GM19099 (cell line): ENCODE data around the gene MREG.

Experiments used
- POLR2A ChIP-seq: IDR thresholded peaks from 3 replicates; pipeline ENCODE4 v1.6.1; 2011; ENCODE audit warnings: low read depth; ENCODE audit not compliant: insufficient read length; ENCODE audit errors: extremely low read depth

Gene MREG

GRCh38 chr2:216031960-216032689 is 18.8 kb upstream of the MREG start:
- no peak for TF ChIP-seq POLR2A

- TF ChIP-seq POLR2A, result no peak
Observed at GRCh38 chr2:216030216-216030615, 16.9 kb upstream of the MREG start.

DNA sequence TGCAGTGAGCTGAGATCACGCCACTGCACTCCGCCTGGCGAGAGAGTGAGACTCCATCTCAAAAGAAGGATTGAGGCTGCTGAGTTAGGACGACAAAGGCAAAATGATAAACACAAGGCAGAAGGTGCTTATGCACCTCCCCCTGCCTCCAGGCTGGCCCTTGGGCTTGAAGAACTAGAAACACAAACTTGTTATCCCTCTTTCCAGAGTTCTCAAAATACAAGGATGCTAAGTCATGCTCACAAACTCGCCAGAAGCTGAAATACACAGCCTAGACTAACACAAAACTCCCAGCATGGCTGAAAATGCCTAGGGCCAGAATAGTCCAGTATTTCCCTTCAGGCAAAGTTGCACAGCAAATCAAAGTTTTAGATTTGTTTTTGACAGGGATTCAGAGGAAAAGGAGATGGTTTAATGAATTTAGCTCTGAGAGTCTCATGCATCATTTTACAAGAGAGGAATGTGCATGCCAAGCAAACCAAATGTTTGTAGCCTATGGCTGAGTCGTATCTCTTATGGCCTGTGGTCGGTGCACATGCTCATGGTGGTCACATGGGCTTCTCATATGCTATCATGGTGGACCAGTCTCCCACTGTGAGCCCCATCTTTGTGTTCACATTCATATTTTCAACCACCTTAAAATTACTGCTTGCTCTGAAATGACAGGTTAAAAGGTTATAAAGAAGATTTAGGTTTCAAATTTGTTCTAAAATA is 16.2 kb upstream of the MREG start:
- TF ChIP-seq POLR2A, result no peak

DNA sequence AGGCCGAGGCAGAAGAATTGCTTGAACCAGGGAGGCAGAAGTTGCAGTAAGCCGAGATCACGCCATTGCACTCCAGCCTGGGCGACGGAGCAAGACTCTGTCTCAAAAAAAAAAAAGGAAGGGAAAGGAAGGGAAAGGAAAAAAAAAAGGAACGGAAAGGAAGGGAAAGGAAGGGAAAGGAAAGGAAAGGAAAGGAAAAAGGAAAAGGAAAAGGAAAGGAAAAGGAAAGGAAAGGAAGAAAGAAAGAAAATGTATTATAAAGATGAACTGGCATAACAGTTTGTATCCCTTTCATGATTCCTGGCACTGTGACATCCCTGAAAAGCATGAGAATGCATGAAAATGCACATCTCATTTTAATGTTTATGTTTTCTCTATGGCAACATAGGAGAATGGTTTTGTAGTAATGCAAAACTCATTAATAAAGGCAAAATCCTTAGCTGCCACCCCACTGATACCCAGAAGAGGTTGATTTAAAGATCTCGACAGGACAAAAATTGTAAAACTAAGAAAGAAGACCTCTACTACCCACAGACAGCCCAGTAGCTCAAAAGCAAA is 11.5 kb upstream of the MREG start:
- no peak for TF ChIP-seq POLR2A

GRCh38 chr2:216023055-216023648 is 9.8 kb upstream of the MREG start:
- no peak for TF ChIP-seq POLR2A

- no peak for TF ChIP-seq POLR2A
Observed at GRCh38 chr2:216021768-216022565, 8.6 kb upstream of the MREG start.

- TF ChIP-seq POLR2A, result no peak
Observed at GRCh38 chr2:216018709-216019108, 5.4 kb upstream of the MREG start.

DNA sequence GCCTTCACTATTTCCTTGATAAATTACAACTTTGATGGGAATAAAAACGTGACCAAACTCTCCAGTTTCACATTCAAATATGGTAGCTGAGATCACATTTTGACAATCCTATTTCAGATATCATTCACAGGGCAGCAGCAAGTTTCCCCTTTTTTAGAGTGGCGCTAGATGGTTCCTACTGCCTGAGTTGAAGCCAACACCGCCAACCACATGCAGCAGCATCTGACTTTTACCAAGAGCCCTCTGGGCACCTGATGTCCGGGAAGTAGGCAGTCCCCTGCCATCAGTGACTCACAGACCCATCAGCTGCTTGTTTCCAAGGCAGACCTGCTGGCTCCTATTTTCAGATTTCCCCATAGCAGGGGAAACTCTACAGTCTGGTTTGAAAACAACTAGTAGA is 4.0 kb upstream of the MREG start:
- TF ChIP-seq POLR2A, result peak; percentile 19

- no peak for TF ChIP-seq POLR2A
Observed at GRCh38 chr2:216016581-216016980, 3.2 kb upstream of the MREG start.

DNA sequence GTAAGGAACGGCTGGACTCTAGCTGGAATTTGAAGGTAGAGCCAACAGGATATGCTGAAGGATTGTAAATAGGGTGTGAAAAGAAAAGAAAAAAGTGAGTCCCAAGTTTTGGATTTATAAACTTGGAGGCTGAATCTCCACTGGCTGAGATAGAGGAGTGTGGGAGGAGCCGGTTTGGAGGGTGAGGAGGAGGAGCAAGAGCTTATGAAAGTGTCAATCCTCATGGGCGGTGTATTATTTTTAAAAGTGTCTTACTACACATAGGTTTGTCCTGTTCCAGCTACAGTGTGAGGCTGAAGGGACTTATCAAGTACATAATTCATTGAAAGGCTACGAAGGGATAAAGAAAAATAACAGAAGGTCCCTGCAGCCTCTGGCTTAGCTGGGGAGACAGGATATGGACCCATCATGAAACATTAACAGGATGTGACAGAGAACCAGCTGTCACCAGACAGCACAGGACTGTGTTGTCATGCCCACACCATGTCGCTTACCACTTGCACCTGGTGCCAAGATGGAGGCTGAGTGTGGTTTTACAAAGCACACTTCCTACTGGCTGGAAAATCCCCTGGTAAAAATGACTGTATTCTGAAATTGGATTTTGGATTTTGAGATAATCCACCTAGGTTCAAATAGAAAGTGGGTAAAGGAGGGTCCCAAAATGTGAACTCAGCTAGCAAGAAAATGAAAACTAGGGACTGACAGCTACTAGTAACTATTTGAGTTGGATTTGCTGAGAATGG is 2.5 kb upstream of the MREG start:
- peak; percentile 60 for TF ChIP-seq POLR2A

- no peak for TF ChIP-seq POLR2A
Observed at GRCh38 chr2:216014986-216015385, 1.6 kb upstream of the MREG start.

DNA sequence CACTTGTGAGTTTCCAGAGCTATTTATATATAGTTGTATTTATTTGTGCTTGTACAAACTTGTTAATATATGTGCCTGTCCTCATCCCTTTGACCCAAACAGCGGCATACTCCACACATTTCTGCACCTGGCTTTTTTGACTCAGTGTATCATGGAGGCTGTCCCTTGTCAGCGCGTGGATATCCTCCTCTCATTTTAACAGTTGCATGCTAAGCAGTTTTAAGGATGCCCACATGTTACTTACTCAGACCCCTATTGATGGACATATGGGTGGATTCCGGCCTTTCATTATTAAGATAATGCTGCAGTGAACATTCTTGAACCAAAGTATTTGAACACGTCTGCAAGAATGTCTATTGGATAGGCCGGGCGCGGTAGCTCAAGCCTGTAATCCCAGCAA is 655 bp upstream of the MREG start:
- TF ChIP-seq POLR2A, result no peak

- no peak for TF ChIP-seq POLR2A
Observed at GRCh38 chr2:216012830-216013079, 596 bp downstream of the MREG start.

DNA sequence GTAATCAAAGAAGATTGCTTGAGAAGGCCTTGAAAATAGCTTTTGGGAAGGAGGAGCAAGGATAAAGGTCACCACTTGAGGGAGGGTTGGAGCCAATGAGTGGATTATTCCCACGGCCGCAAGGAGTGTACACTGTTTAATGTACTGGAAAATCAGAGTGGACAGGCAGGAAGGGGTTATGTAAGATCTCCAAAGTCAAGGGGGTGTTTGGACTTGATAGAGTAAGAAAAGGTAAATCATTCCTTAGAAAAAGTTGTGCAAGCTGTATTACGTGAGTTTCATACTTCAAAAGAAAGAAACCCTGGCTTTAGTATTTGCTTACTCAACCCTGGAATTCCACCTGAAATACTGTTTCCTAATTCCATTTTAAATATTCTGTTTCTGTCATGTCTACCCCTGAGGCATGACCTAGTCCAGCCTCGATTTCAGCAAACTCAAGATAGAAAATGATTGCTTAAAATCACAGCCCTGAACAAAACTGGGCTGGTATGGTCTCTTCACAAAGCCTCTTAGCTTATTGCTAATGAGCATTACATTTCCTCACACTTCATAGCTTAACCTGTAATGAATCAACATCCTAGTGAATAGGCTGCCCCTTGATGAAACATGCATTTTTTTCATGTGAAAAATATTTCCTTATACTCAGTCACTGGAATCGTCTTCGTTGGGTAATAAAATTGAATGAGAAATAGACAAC is 1.1 kb downstream of the MREG start:
- no peak for TF ChIP-seq POLR2A
